ENCODE measurements around the gene HS1BP3. TPM values are rescaled to one million over a fixed set of nuclear protein-coding genes. Genes with fewer than 3 reads are reported as not detected.
A peak's percentile ranks its signal among the peaks of the same experiment; 100 is the strongest.

HS1BP3 gene
- total and polyA plus RNA-seq, 8 donors = 9.5 to 16.8 (median 10.8) TPM

DNA sequence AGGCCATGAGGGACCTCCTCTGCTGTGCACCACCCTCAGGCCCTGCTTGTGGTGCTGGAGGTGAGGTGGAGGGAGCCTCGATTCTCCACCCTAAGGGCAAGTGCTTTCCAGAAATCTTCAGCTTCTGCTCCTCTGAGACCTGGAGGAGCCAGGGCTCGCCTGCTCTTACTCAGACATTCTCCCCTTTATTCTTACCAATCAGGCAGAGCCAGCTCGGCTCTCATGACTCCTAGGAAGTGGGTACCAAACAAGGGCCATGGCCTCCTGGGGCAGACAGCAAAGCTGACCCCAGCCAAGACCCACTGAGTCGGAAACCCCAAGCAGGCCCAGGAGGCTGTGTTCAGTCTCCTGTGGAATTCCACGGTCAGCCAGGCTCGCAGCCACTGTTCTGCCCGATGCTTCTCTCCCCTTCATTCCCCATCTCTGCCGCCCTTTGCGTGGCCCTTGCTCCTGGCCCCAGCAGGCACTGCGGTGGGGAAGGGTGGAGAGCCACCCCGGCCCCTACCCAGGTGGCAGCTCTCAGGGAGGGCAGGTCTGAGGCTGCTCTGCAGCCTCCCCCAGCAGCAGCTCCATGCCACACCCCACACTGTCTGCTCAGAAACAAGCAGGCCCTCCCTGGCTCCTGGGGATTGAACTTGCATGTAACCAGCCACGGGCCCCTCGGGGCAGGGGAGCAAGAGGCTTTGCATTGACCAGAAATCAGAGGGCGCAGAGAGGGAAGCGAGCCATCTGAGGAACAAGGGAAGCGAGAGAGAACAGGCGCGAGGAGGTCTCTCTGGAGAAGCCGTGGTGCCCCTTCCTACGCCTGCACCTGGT is 24.0 kb downstream of the HS1BP3 start:
- ATAC-seq (no peak), DNase-seq (peak in 2 of 6 donors; percentile 47 to 48), FAIRE-seq (no peak)
- H3K27me3 ChIP-seq = no peaks in the 10 kb centered on the region
- H3K27ac ChIP-seq = no peak overlapping the region
- no peaks in the 10 kb centered on the region for H3K9me3 ChIP-seq
- intact Hi-C loops (cut with DNase I) = no loop called here
- WGBS, 2 donors = 91 to 93% methylated on average over 20 of the region's 20 CpGs
- no peak overlapping the region for H3K4me3 ChIP-seq
- H3K4me1 ChIP-seq = no peaks in the 10 kb centered on the region
- TF ChIP-seq, protein P1, sequence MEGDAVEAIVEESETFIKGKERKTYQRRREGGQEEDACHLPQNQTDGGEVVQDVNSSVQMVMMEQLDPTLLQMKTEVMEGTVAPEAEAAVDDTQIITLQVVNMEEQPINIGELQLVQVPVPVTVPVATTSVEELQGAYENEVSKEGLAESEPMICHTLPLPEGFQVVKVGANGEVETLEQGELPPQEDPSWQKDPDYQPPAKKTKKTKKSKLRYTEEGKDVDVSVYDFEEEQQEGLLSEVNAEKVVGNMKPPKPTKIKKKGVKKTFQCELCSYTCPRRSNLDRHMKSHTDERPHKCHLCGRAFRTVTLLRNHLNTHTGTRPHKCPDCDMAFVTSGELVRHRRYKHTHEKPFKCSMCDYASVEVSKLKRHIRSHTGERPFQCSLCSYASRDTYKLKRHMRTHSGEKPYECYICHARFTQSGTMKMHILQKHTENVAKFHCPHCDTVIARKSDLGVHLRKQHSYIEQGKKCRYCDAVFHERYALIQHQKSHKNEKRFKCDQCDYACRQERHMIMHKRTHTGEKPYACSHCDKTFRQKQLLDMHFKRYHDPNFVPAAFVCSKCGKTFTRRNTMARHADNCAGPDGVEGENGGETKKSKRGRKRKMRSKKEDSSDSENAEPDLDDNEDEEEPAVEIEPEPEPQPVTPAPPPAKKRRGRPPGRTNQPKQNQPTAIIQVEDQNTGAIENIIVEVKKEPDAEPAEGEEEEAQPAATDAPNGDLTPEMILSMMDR (IDR thresholded peaks at IDR 0.05) = no peak
- peaks cover 0 to 29% (median 0%) of the 10 kb centered on the region in 3 donors for H3K36me3 ChIP-seq

DNA sequence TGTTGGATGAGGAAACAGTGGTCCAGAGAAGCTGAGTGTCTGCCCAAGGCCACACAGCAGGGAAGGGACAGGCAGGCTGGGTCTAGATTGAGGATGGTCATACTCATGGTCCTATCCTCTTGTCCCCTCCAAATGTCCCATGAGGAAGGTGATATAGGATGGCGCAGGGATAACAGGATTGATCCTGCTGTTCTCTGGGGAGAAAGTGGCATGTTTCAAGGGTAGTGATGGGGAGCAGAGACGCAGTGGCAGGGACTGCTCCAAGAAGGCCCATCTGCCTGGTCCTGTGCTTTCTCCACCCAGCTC is 24.6 kb downstream of the HS1BP3 start:
- Histone ChIP-seq H3K36me3 (peaks cover 0 to 33% (median 0%) of the 10 kb centered on the region in 3 donors), H3K4me3 (no peak overlapping the region), H3K27me3 (no peaks in the 10 kb centered on the region), H3K9me3 (no peaks in the 10 kb centered on the region), H3K27ac (no peak overlapping the region), H3K4me1 (no peaks in the 10 kb centered on the region)
- ATAC-seq (no peak), DNase-seq (no peak), FAIRE-seq (no peak)
- intact Hi-C loops (cut with DNase I) = no loop called here
- TF ChIP-seq, protein P1 (IDR thresholded peaks at IDR 0.05) = no peak
- 97 to 100% methylated on average over 2 of the region's 2 CpGs for WGBS, 2 donors

DNA sequence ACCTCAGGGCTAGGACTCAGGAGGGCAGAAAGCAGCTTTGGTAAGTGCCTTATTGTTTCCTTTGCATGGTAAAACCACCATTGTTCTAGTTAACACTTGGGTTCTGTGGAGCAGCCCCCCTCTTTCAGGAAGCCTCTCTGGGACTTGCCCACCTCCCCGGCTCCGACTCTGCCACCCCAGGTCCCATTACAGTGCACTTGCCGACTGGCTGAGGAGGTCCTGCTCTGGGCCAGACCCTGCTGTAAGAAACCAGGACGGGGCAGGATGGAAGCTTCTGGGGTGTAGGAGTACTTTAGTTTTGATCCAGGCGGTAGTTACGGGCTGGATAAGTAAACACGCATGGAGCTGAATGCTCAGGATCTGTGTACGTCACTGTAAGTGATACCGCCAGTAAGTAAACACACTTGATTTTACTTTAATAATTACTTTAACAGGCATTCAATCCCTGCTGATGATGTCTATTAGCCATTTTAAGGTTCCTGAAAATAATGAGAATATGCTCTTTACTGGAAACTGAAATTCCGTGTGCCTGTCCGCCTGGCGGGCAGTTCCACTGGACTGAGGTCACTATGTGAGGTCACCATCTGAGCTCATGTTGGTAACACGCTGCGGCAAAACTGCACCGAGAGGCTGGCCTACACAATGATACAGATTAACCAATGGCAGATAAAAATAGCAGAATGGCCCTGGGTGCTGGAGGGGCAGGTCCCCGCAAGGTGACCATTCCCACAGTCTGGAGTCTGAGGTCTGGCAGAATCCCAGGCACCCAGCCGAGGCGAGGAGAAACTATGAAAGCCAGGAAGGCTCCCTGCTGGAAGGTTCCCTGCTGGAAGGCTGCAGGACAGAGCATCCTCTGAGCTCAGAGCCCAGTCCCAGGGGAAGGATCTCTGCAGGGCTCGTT is 25.2 kb downstream of the HS1BP3 start:
- Histone ChIP-seq H3K27ac (peak overlapping the region in 1 of 4 donors; percentile 8), H3K27me3 (no peaks in the 10 kb centered on the region), H3K4me1 (no peaks in the 10 kb centered on the region), H3K36me3 (peaks cover 0 to 38% (median 0%) of the 10 kb centered on the region in 3 donors), H3K9me3 (no peaks in the 10 kb centered on the region), H3K4me3 (no peak overlapping the region)
- intact Hi-C loops (cut with DNase I) = no loop called here
- no peak for FAIRE-seq
- TF ChIP-seq, protein P1 (IDR thresholded peaks at IDR 0.05) = no peak
- peak in 3 of 6 donors; percentile 13 to 45 (median 32) for DNase-seq
- WGBS, 2 donors = 82 to 83% methylated on average over 19 of the region's 19 CpGs
- peak in 3 of 4 donors; percentile 43 to 55 (median 54) for ATAC-seq

DNA sequence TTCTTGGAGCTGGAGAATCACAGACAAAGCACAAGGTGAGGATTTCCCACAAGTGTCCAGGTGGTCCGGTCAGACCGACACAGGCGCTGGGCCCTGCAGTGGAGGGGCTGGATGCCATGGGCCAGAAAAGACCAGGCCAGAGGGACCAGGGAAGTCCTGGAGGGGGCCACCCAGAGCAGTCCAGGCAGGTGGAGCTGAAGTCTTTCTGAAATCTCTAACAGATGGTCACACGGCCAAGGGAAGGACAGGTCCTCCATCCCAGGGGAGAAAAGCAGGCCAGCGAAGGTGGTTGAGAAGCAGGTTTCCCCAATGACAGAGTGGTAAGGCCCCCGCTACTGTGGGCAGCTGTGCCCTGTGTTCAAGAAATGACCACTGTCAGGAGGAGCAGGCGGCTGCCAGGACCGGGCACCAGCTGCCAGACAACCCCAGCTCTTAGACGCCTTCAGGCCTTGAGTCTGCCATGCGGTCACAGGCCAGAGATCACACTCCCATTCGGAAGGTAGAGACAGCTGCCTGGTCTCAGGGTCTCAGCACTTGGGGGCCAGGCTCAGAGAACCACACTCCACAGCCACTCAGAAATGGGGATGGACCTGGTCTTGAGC is 25.9 kb downstream of the HS1BP3 start:
- Histone ChIP-seq H3K36me3 (peaks cover 0 to 36% (median 0%) of the 10 kb centered on the region in 3 donors), H3K9me3 (no peaks in the 10 kb centered on the region), H3K27me3 (no peaks in the 10 kb centered on the region), H3K4me3 (no peak overlapping the region), H3K27ac (no peak overlapping the region), H3K4me1 (no peaks in the 10 kb centered on the region)
- WGBS, 2 donors = 83 to 84% methylated on average over 11 of the region's 11 CpGs
- DNase-seq = peak in 2 of 6 donors; percentile 17 to 40
- intact Hi-C loops (cut with DNase I) = no loop called here
- no peak for FAIRE-seq
- no peak for ATAC-seq
- TF ChIP-seq, protein P1 (IDR thresholded peaks at IDR 0.05) = no peak

Data from pancreas (tissue), 10 donors.